ENCODE data around the gene FARSA.
"Not testable (repeated sequence)": the region's sequence is repeated elsewhere in the genome, so short reads cannot be mapped to it uniquely, and the experiment has no call there.

FARSA gene

DNA sequence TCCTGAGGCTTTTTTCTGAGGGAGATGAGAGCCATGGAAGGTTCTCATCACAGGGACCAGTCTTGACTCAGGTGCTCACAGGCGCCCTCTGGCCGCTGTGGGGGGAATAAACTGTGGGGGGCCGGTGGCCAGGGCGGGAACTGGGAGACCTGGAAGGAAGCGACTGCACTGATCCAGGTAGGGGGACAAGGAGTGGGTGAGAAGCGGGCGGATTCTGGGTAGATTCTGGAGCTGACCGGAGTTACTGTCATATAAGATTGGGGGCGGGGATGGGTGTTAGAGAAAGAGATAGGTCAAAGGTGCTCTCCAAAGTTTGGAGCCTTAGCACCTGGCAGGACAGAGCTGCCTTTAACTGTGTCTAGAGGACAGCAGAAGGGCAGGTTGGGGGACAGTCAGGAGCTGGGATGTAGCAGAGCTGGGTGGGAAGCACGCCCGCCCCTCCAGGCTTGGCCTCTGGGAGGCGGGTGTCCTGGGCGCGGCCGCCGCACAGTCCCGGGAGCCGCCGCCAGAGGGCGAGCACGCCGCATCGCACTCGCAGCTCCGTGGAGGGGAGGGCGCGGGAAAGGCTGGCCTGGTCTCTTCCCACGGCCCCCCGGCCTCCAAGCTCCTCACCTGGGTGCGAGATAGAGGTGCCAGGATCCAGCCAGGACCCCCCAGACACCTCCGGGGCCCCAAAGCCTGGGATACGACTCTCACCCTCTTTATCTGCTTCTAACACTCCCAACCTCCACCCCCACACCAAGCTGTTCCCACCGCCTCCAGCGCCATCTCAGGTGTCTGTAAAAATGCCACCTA, 31.7 kb upstream of the FARSA start:
- CTCF ChIA-PET = interaction anchor here (0.6 to 5.6 kb wide), 55 partner anchors 10 to 287 kb away, joined by 3 to 104 read pairs (median 4); partner anchors contain the start of genes DNASE2, FARSA, GADD45GIP1 and GCDH
- peak overlapping the region; percentile 90 for H3K4me3 Mint-ChIP-seq
- peaks cover 28% of the 10 kb centered on the region for H3K27me3 Mint-ChIP-seq
- peaks cover 10% of the 10 kb centered on the region for H3K4me1 Mint-ChIP-seq
- no peaks in the 10 kb centered on the region for H3K9me3 Mint-ChIP-seq
- H3K27ac Mint-ChIP-seq = peak overlapping the region; percentile 89
- peak; percentile 87 for DNase-seq
- H3K36me3 Mint-ChIP-seq = no peaks in the 10 kb centered on the region

DNA sequence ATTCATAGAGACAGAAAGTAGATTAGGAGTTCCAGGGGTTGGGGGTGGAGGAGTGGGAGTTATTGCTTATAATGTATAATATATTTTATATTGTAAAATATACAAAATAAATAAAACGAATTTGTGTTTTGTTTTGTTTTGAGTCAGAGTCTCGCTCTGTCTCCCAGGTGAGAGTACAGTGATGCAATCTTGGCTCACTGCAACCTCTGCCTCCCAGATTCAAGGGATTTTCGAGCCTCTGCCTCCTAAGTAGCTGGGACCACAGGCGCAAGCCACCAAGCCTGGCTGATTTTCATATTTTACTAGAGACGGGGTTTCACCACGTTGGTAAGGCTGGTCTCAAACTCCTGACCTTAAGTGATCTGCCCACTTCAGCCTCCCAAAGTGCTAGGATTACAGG, 26.0 kb upstream of the FARSA start:
- H3K36me3 Mint-ChIP-seq = peaks cover 8% of the 10 kb centered on the region
- no peak for DNase-seq
- H3K4me1 Mint-ChIP-seq = peaks cover 27% of the 10 kb centered on the region
- no peak overlapping the region for H3K27ac Mint-ChIP-seq
- H3K9me3 Mint-ChIP-seq = no peaks in the 10 kb centered on the region
- no peak overlapping the region for H3K4me3 Mint-ChIP-seq
- peaks cover 18% of the 10 kb centered on the region for H3K27me3 Mint-ChIP-seq
- CTCF ChIA-PET = no interaction called here

DNA sequence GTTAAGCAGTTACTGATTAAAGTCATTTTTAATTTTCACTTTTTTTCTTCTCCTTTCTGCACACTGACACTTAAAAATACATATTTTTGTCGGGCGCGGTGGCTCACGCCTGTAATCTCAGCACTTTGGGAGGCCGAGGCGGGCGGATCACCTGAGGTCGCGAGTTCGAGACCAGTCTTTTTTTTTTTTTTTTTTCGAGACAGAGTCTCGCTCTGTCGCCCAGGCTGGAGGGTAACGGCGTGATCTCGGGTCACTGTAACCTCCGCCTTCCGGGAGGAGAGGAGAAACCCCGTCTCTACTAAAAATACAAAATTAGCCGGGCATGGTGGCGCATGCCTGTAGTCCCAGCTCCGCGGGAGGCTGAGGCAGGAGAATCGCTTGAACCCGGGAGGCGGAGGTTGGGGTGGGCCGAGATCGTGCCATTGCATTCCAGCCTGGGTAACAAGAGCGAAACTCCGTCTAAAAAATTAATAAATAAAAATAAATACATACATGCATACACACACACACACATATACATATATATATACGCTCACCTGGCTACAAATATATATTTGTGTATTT, 24.0 kb upstream of the FARSA start:
- DNase-seq, H3K9me3 Mint-ChIP-seq, H3K27me3 Mint-ChIP-seq: not testable (repeated sequence)
- H3K27ac Mint-ChIP-seq = peak overlapping the region; percentile 93
- peaks cover 35% of the 10 kb centered on the region for H3K4me1 Mint-ChIP-seq
- CTCF ChIA-PET = interaction anchor here (0.6 to 4.9 kb wide), 2 partner anchors 8 to 25 kb away, joined by 5 to 30 read pairs; no protein-coding TSS in a partner anchor
- H3K4me3 Mint-ChIP-seq = peak overlapping the region; percentile 86
- H3K36me3 Mint-ChIP-seq = peaks cover 20% of the 10 kb centered on the region

DNA sequence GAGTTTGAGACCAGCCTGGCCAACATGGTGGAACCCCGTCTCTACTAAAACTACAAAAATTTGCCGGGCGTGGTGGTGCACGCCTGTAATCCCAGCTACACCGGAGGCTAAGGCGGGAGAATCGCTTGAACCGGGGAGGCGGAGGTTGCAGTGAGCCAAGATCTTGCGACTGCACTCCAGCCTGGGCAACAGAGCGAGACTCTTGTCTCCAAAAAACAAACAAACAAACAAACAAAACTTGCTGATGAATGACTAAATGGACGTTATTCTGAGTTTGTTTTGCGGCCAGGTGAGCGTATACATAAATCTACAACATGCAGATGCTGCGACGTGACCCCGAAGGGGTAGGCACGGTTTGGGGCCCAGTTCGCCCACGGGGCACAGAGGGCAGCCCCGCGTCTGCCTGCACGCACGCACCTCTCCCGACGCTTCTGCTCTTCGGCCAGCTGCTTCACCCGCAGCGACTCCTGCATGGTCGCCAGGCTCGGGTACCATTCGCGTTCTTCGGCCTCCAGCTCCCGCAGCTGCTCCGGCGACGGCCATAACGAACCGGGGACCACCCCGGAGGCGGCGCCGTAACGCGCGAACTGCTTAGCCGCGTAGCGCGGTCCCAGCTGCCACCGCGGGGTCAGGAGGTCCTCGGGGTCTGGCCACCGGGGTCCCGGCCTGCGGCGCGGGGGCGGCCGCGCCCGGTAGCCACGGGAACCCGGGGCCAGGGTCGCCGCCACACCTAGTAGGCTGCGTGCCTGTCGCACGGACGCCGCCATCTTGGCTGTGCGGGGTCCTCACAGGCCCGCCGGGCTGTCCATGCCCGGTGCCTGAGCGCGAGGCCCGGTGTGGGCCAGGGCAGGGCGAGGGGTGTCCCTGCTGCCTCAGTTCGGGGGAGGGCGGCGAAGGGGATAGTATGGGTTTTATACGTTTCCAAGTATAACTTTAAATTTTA, 23.2 kb upstream of the FARSA start, which contains the start of gene GADD45GIP1:
Gene GADD45GIP1, minus strand, starts transcription at position 778 of the 943 bp plus-strand sequence. Its CDS starts 11 bp downstream, at position 767.
- H3K9me3 Mint-ChIP-seq = no peaks in the 10 kb centered on the region
- CTCF ChIA-PET = interaction anchor here (0.6 to 4.9 kb wide), 4 partner anchors 8 to 72 kb away, joined by 3 to 30 read pairs (median 6); no protein-coding TSS in a partner anchor
- peaks cover 24% of the 10 kb centered on the region for H3K36me3 Mint-ChIP-seq
- H3K27me3 Mint-ChIP-seq = no peaks in the 10 kb centered on the region
- H3K4me3 Mint-ChIP-seq = peak within 1 kb of the TSS; percentile 86
- peaks cover 35% of the 10 kb centered on the region for H3K4me1 Mint-ChIP-seq
- peak within 1 kb of the TSS; percentile 93 for H3K27ac Mint-ChIP-seq
- peak; percentile 88 for DNase-seq

DNA sequence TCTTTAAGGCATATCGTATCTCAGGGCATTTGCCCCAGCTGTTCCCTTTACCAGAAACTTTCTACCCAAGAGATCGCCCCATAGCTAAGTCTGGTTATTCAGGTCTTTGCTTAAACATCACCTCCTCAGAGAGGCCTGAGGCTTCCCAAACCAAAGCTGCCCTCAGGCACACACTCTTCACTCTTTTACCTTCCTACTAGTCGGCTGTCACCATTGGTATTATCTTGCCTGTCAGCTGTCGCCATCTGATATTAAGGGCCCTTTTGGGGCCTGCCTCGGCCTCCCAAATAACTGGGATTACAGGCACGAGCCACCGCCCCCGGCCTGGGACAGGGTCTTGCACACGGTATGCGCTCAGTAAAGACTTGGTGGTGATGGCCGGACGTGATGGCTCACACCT, 22.5 kb upstream of the FARSA start:
- peaks cover 32% of the 10 kb centered on the region for H3K36me3 Mint-ChIP-seq
- H3K9me3 Mint-ChIP-seq = no peaks in the 10 kb centered on the region
- peaks cover 35% of the 10 kb centered on the region for H3K4me1 Mint-ChIP-seq
- CTCF ChIA-PET = interaction anchor here (1.0 to 4.9 kb wide), 3 partner anchors 9 to 71 kb away, joined by 3 to 30 read pairs (median 6); no protein-coding TSS in a partner anchor
- peak overlapping the region; percentile 87 for H3K27ac Mint-ChIP-seq
- peak overlapping the region; percentile 84 for H3K4me3 Mint-ChIP-seq
- no peak for DNase-seq
- no peaks in the 10 kb centered on the region for H3K27me3 Mint-ChIP-seq

DNA sequence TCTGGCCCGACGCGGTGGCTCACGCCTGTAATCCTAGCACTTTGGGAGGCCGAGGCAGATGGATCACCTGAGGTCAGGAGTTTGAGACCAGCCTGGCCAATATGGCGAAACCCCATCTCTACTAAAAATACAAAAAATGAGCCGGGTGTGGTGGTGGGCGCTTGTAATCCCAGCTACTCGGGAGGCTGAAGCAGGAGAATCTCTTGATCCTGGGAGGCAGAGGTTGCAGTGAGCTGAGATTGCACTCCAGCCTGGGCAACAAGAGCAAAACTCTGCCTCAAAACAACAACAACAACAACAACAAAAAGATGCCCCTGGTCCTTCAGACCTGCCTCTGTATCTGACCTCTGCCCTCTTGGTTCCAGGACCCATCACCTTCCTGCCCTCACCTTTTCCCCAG, 22.1 kb upstream of the FARSA start:
- Mint-ChIP-seq H3K4me3 (peak overlapping the region; percentile 84), H3K4me1 (peaks cover 37% of the 10 kb centered on the region), H3K27ac (peak overlapping the region; percentile 87), H3K36me3 (peaks cover 36% of the 10 kb centered on the region)
- CTCF ChIA-PET = interaction anchor here (0.6 to 4.9 kb wide), 4 partner anchors 9 to 1492 kb away, joined by 3 to 30 read pairs (median 5); no protein-coding TSS in a partner anchor
- H3K27me3 Mint-ChIP-seq, DNase-seq, H3K9me3 Mint-ChIP-seq: not testable (repeated sequence)

DNA sequence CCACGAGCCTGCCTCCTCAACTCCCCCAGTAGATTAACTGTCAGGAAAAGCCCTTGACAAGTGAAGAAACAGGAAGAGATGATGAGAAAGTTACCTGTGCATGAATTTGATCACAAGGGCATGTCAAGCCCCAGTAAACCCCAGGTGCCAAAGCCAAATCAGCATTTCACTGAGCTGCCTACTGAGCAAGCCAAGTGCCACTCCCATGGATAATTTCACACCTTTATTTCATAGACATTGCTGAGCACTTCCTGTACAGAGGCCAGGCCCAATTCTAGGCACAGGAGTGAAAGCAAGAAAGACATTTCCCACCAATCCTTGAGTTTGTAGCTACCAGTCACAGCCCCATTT, 21.1 kb upstream of the FARSA start:
- Mint-ChIP-seq H3K27me3 (no peaks in the 10 kb centered on the region), H3K27ac (peak overlapping the region; percentile 84), H3K36me3 (peaks cover 45% of the 10 kb centered on the region), H3K4me1 (peaks cover 44% of the 10 kb centered on the region), H3K4me3 (no peak overlapping the region), H3K9me3 (no peaks in the 10 kb centered on the region)
- DNase-seq = no peak
- CTCF ChIA-PET = interaction anchor here (4.9 kb wide), 1 partner anchor 10 kb away, joined by 30 read pairs; no protein-coding TSS in a partner anchor

DNA sequence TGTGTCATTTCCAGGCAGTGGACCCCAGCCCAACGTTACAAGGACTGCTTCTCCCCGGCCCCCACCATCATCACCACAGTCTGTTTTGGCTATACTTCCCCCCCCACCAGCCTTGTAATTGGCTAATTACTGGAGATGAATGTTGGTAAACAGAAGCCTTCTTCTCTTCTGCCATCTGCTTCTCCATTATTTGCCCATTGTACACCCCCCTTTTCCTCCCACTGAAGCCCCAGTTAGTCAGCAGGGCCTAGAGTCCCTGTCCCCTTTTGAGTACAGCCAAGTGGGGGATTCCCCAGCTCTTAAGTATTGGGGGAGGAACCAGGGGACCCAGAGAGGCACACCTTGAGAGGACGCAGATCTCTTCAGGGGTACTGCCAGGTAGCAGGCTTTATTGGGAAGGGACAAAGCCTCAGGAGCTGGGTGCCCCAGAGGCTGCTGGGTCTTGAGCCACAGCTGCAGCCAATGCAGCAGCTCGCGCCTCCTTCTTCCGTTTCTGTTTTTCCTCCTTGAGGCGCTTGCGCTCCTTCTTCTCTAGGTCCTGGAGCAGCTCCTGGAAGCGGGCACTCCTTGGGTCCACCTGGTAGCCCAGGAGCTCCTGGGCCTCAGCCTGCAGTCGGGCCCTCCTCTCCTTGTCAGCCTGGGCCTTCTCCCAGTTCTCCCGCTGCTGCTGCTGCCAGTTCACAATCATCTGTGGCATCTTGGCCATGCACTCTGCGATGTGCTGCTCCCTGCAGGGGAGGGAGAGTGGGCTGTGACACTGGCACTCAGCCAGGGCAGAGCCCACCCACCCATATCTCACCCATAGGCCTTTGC, 20.5 kb upstream of the FARSA start:
- CTCF ChIA-PET = interaction anchor here (4.9 kb wide), 1 partner anchor 11 kb away, joined by 30 read pairs; no protein-coding TSS in a partner anchor
- Mint-ChIP-seq H3K27ac (peak overlapping the region; percentile 84), H3K9me3 (no peaks in the 10 kb centered on the region), H3K4me1 (peaks cover 44% of the 10 kb centered on the region), H3K27me3 (no peaks in the 10 kb centered on the region), H3K4me3 (no peak overlapping the region), H3K36me3 (peaks cover 50% of the 10 kb centered on the region)
- no peak for DNase-seq

DNA sequence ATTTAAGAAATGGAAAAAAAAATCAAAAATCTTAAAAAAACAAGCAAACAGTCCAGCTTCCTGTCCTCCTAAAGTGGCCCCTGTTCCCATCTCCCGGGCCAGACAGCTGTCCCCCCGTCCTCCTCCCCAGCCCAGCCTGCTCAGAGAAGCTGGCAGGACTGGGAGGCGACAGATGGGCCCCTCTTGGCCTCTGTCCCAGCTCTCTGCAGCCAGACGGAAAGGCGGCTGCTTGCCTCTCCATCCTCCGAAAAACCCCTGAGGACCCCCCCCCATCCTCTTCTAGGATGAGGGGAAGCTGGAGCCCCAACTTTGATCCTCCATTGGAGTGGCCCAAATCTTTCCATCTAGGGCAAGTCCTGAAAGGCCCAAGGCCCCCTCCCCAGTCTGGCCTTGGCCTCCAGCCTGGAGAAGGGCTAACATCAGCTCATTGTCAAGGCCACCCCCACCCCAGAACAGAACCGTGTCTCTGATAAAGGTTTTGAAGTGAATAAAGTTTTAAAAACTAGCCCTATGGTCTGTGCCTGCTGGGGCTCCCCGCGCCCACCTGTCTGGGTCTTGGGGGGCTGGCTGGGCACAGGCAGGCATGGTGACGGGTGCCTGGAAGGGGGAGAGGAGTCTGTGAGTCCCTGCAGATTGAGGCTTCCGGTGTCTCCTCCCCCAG, 19.8 kb upstream of the FARSA start:
- no peak for DNase-seq
- Mint-ChIP-seq H3K4me1 (peaks cover 43% of the 10 kb centered on the region), H3K4me3 (no peak overlapping the region), H3K9me3 (no peaks in the 10 kb centered on the region), H3K27ac (no peak overlapping the region), H3K36me3 (peaks cover 53% of the 10 kb centered on the region), H3K27me3 (no peaks in the 10 kb centered on the region)
- CTCF ChIA-PET = interaction anchor here (1.2 to 4.9 kb wide), 2 partner anchors 12 to 68 kb away, joined by 3 to 30 read pairs; no protein-coding TSS in a partner anchor

DNA sequence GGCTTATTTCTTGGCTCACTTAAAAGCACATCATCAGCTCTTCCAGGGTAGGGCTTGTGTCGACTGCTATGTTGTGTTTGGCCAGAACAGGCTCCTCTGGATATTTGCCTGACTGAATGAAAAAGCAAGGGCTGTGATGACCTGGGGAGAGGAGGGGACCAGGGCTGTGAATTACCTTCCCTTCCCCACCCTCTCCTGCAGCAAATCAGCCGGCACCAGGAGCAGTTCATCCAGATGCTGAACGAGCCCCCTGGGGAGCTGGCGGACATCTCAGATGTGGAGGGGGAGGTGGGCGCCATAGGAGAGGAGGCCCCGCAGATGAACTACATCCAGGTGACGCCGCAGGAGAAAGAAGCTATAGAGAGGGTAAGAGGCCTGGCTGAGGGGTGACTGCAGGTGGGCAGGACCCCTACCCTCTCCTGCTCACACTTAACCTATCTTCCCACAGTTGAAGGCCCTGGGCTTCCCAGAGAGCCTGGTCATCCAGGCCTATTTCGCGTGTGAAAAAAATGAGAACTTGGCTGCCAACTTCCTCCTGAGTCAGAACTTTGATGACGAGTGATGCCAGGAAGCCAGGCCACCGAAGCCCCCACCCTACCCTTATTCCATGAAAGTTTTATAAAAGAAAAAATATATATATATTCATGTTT, 19.1 kb upstream of the FARSA start:
- DNase-seq = no peak
- H3K27ac Mint-ChIP-seq = no peak overlapping the region
- no peak overlapping the region for H3K4me3 Mint-ChIP-seq
- no peaks in the 10 kb centered on the region for H3K27me3 Mint-ChIP-seq
- peaks cover 60% of the 10 kb centered on the region for H3K36me3 Mint-ChIP-seq
- H3K4me1 Mint-ChIP-seq = peaks cover 44% of the 10 kb centered on the region
- CTCF ChIA-PET = interaction anchor here (1.2 to 4.9 kb wide), 2 partner anchors 12 to 68 kb away, joined by 3 to 30 read pairs; no protein-coding TSS in a partner anchor
- no peaks in the 10 kb centered on the region for H3K9me3 Mint-ChIP-seq

DNA sequence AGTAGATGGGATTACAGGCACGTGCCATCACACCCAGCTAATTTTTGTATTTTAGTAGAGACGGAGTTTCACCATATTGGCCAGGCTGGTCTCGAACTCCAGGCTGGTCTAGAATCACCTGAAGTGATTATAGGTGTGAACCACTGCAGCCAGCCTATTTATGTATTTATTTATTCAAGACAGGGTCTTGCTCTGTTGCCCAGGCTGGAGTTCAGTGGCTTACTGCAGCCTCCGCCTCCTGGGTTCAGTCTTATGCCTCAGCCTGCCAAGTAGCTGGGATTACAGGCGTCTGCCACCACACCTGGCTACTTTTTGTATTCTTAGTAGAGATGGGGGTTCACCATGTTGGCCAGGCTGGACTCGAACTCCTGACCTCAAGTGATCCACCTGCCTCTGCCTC, 18.5 kb upstream of the FARSA start:
- H3K4me3 Mint-ChIP-seq, H3K9me3 Mint-ChIP-seq, H3K27ac Mint-ChIP-seq, CTCF ChIA-PET, H3K27me3 Mint-ChIP-seq, DNase-seq: not testable (repeated sequence)
- Mint-ChIP-seq H3K36me3 (peaks cover 60% of the 10 kb centered on the region), H3K4me1 (peaks cover 44% of the 10 kb centered on the region)

Measured in activated naive CD4-positive, alpha-beta T cell treated with anti-CD3 and anti-CD28 coated beads, Interleukin-2, amount 10 ng/mL, durations not matched to agents 7 days and 5 days (primary cell).